ENCODE results near the gene RNF126.
"Not testable (repeated sequence)": the region's sequence is repeated elsewhere in the genome, so short reads cannot be mapped to it uniquely, and the experiment has no call there.

The RNF126 gene

DNA sequence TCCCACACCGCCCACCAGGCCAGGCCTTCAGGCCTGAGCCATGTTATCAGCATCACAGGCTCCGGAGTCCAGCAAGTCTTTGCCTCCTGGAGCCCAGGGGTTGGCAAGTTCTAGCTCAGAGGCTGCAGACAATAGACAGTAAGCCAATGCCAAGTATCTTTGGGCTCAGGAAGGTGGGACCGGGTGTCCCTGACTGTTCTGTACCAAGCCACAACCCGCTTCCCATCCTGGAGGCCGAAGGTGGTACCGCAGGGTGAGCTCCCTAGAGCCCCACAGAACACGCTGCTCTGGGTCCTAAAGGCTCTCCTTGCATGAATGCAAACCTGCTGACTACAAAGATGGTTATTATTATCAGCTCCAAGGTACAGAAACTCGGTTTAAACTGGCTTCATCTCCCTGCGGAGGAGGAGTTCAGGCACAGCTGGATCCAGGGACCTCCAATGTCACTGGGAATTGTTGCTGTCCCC, 7.6 kb upstream of the RNF126 start:
- Histone ChIP-seq H3K4me1 (ENCODE audit: control insufficient read depth, insufficient read depth, low read length) (peaks cover 1% of the 10 kb centered on the region), H3K4me3 (ENCODE audit: low read length) (no peak overlapping the region), H3K9me3 (ENCODE audit: control insufficient read depth, low read length) (no peaks in the 10 kb centered on the region), H3K9ac (ENCODE audit: low read length) (no peak overlapping the region), H3K27me3 (ENCODE audit: control insufficient read depth, insufficient read depth, low read length) (peaks cover 10% of the 10 kb centered on the region), H3K36me3 (ENCODE audit: control insufficient read depth, insufficient read depth, low read length) (no peaks in the 10 kb centered on the region)

DNA sequence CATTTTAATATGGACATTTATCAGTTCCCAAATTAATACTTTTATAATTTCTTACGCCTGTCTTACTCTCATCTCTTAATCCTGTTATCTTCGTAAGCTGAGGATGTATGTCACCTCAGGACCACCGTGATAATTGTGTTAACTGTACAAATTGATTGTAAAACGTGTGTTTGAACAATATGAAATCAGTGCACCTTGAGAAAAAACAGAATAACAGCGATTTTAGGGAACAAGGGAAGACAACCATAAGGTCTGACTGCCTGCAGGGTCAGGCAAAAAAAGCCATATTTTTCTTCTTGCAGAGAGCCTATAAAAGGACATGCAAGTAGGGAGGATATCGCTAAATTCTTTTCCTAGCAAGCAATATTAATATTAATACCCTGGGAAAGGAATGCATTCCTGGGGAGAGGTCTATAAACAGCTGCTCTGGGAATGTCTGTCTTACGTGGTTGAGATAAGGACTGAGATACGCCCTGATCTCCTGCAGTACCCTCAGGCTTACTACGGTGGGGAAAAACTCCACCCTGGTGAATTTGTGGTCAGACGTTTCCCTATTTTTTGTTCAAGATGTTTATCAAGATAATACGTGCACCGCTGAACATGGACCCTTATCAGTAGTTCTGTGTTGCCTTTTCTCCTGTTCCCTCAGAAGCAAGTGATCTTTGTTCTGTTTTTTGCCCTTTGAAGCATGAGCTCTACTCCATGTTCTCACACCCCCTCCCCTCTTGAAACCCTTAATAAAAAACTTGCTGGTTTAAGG, 5.8 kb upstream of the RNF126 start:
- not testable (repeated sequence) for H3K9ac ChIP-seq (ENCODE audit: low read length); H3K4me1 ChIP-seq (ENCODE audit: control insufficient read depth, insufficient read depth, low read length); H3K36me3 ChIP-seq (ENCODE audit: control insufficient read depth, insufficient read depth, low read length); H3K9me3 ChIP-seq (ENCODE audit: control insufficient read depth, low read length); H3K4me3 ChIP-seq (ENCODE audit: low read length); H3K27me3 ChIP-seq (ENCODE audit: control insufficient read depth, insufficient read depth, low read length)

DNA sequence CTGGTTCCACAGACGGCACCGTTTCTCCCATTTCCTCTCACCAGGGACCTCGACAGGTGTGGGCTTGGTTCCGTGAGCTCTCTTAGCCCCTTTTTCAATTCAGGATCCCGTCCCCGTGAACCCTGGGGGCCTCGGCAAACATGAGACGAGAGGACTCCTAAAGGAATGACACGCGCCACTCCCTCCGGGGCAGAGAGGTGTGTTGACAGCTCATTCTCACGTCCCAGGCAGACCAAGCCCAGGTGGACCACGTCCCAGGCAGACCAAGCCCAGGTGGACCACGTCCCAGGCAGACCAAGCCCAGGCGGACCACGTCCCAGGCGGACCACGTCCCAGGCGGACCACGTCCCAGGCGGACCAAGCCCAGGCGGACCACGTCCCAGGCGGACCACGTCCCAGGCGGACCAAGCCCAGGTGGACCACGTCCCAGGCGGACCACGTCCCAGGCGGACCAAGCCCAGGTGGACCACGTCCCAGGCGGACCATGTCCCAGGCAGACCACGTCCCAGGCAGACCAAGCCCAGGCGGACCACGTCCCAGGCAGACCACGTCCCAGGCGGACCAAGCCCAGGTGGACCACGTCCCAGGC, 4.1 kb upstream of the RNF126 start:
- not testable (repeated sequence) for H3K4me3 ChIP-seq (ENCODE audit: low read length); H3K9me3 ChIP-seq (ENCODE audit: control insufficient read depth, low read length); H3K27me3 ChIP-seq (ENCODE audit: control insufficient read depth, insufficient read depth, low read length); H3K36me3 ChIP-seq (ENCODE audit: control insufficient read depth, insufficient read depth, low read length); H3K9ac ChIP-seq (ENCODE audit: low read length)
- peaks cover 10% of the 10 kb centered on the region for H3K4me1 ChIP-seq (ENCODE audit: control insufficient read depth, insufficient read depth, low read length)

DNA sequence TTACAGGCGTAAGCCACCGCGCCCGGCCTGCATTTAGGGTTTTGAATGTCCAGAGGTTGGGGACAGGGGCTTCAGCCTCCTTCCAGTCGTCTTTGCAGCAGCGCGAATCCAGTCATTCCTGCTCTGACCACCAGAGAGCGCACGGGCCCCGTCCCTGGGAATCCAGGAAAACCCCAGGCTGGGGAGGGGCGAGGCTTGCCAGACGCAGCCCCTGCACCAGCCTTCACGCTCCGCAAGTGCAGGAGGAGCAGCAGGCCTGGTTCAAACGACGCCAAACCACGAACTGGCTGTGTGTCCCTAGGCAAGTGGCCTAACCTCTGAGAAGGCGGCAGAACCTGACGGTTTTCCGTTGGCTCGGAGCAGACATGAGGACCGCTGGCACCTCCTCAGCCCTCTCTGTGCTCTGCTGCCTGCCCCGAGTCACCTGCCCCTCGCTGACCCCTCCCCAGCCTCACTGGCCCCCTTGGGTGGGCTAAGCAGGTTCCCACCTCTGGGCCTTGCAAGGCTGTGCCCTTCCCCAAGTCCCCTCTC, 2.0 kb upstream of the RNF126 start:
- H3K4me1 ChIP-seq (ENCODE audit: control insufficient read depth, insufficient read depth, low read length): peaks cover 27% of the 10 kb centered on the region
- H3K4me3 ChIP-seq (ENCODE audit: low read length): no peak overlapping the region

GRCh38 chr19:663682-664117, 686 bp upstream of the RNF126 start:
- Histone ChIP-seq H3K4me3 (ENCODE audit: low read length) (peak overlapping the region; percentile 63), H3K9ac (ENCODE audit: low read length) (peak overlapping the region; percentile 68), H3K4me1 (ENCODE audit: control insufficient read depth, insufficient read depth, low read length) (peaks cover 39% of the 10 kb centered on the region), H3K9me3 (ENCODE audit: control insufficient read depth, low read length) (no peaks in the 10 kb centered on the region), H3K36me3 (ENCODE audit: control insufficient read depth, insufficient read depth, low read length) (no peaks in the 10 kb centered on the region), H3K27me3 (ENCODE audit: control insufficient read depth, insufficient read depth, low read length) (no peaks in the 10 kb centered on the region)

More for the DNA sequence above, 2.0 kb upstream of the RNF126 start:
- Histone ChIP-seq H3K9me3 (ENCODE audit: control insufficient read depth, low read length) (no peaks in the 10 kb centered on the region), H3K27me3 (ENCODE audit: control insufficient read depth, insufficient read depth, low read length) (no peaks in the 10 kb centered on the region), H3K36me3 (ENCODE audit: control insufficient read depth, insufficient read depth, low read length) (no peaks in the 10 kb centered on the region), H3K9ac (ENCODE audit: low read length) (peak overlapping the region; percentile 34)

DNA sequence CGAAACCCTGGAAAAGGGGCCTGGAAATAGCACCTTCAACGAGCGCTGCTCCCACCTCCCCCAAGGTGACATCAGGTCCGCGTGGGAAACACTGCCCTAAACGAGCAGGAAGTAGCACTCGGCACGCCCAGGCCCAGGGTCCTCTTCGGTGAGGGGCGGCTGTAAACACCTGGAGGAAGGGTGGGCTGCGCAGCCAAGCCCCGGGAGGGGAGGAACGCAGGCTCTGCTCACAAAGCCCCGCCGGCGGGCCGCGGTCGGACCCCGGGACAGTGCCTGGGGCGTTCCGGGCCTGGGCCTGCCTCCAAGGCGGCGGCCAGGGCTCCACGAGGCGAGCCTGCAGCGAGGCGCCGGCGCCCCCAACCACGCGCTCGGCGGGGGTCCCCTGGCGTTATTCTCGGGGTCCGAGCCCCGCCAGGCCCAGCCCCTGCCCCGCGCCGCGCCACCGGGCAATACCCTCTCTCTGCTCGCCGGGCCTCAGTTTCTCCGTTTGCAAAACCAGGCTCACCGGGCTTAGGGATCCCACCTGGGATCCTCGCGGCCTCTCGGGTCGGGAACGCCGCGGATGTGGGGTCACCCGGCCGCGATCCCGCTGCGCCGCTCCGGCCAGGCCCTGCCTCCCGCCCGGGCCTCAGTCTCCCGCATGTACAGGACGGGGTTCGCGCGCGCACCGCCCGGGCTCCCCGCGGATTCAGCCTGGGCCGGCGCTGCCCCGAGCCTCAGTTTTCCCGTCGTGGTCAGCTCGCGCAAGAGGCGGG, 630 bp downstream of the RNF126 start:
- H3K9me3 ChIP-seq (ENCODE audit: control insufficient read depth, low read length): no peaks in the 10 kb centered on the region
- peak overlapping the region; percentile 85 for H3K9ac ChIP-seq (ENCODE audit: low read length)
- H3K4me1 ChIP-seq (ENCODE audit: control insufficient read depth, insufficient read depth, low read length): peaks cover 50% of the 10 kb centered on the region
- no peaks in the 10 kb centered on the region for H3K27me3 ChIP-seq (ENCODE audit: control insufficient read depth, insufficient read depth, low read length)
- H3K4me3 ChIP-seq (ENCODE audit: low read length): peak overlapping the region; percentile 74
- no peaks in the 10 kb centered on the region for H3K36me3 ChIP-seq (ENCODE audit: control insufficient read depth, insufficient read depth, low read length)

- Histone ChIP-seq H3K4me3 (ENCODE audit: low read length) (peak overlapping the region; percentile 74), H3K4me1 (ENCODE audit: control insufficient read depth, insufficient read depth, low read length) (peaks cover 55% of the 10 kb centered on the region), H3K36me3 (ENCODE audit: control insufficient read depth, insufficient read depth, low read length) (no peaks in the 10 kb centered on the region)
Observed at GRCh38 chr19:661427-662196, 1.4 kb downstream of the RNF126 start.

GRCh38 chr19:660793-661426, 2.1 kb downstream of the RNF126 start:
- H3K9me3 ChIP-seq (ENCODE audit: control insufficient read depth, low read length): no peaks in the 10 kb centered on the region
- H3K4me3 ChIP-seq (ENCODE audit: low read length): peak overlapping the region; percentile 74
- peak overlapping the region; percentile 85 for H3K9ac ChIP-seq (ENCODE audit: low read length)
- H3K27me3 ChIP-seq (ENCODE audit: control insufficient read depth, insufficient read depth, low read length): no peaks in the 10 kb centered on the region
- H3K36me3 ChIP-seq (ENCODE audit: control insufficient read depth, insufficient read depth, low read length): no peaks in the 10 kb centered on the region
- H3K4me1 ChIP-seq (ENCODE audit: control insufficient read depth, insufficient read depth, low read length): peaks cover 55% of the 10 kb centered on the region

More at GRCh38 chr19:661427-662196, 1.4 kb downstream of the RNF126 start:
- Histone ChIP-seq H3K9me3 (ENCODE audit: control insufficient read depth, low read length) (no peaks in the 10 kb centered on the region), H3K27me3 (ENCODE audit: control insufficient read depth, insufficient read depth, low read length) (no peaks in the 10 kb centered on the region), H3K9ac (ENCODE audit: low read length) (peak overlapping the region; percentile 85)

DNA sequence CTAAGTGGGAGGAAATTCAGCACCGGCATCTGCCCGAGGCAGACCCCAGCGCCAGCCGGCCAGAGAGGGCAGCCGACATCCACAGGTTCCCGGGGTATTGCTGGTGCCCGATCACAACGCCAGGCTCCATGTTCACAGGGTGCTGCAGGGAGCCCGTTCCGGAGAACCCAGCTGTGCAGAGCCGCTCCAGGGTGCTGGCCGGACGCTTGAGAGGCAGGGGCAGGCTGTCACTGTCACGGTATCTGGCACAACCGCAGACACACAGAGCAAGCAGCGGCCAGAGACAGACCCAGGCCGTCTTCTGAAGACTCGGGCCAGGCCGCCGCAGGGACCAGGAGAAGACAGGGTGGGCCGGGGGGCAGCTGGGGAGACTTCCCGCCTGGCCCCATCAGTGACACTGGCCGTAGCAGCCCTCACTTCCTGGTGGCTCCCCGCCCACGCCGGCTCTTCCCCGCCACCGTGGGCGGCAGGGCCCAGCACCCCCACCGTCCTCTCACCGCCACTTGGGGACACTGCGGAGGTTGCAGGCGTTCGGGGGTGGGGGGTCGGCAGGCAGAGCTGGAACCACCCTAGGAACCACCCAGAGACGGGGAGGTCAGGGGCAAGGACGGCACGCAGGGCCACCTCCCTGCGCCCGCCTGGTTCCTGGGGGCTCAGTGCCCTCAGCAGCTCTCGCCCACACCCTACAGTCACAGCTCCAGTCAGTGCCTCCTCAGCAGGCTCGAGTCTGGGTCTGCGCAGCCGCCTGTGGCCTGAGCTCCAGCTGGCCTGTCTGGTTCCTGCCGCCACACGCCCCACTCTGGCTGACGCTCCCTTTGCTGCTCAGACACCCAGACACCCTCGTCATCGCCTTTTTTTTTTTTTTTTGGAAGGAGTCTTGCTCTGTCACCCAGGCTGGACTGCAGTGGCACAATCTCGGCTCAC, 3.8 kb downstream of the RNF126 start:
- H3K36me3 ChIP-seq (ENCODE audit: control insufficient read depth, insufficient read depth, low read length): no peaks in the 10 kb centered on the region
- peak overlapping the region; percentile 22 for H3K9ac ChIP-seq (ENCODE audit: low read length)
- no peaks in the 10 kb centered on the region for H3K27me3 ChIP-seq (ENCODE audit: control insufficient read depth, insufficient read depth, low read length)
- no peak overlapping the region for H3K4me3 ChIP-seq (ENCODE audit: low read length)
- H3K4me1 ChIP-seq (ENCODE audit: control insufficient read depth, insufficient read depth, low read length): peaks cover 50% of the 10 kb centered on the region
- no peaks in the 10 kb centered on the region for H3K9me3 ChIP-seq (ENCODE audit: control insufficient read depth, low read length)

- Histone ChIP-seq H3K9ac (ENCODE audit: low read length) (peak overlapping the region; percentile 22), H3K9me3 (ENCODE audit: control insufficient read depth, low read length) (no peaks in the 10 kb centered on the region), H3K4me1 (ENCODE audit: control insufficient read depth, insufficient read depth, low read length) (peaks cover 45% of the 10 kb centered on the region), H3K27me3 (ENCODE audit: control insufficient read depth, insufficient read depth, low read length) (no peaks in the 10 kb centered on the region), H3K4me3 (ENCODE audit: low read length) (no peak overlapping the region), H3K36me3 (ENCODE audit: control insufficient read depth, insufficient read depth, low read length) (no peaks in the 10 kb centered on the region)
Observed at GRCh38 chr19:658059-658839, 4.8 kb downstream of the RNF126 start.

Measured in mucosa of stomach (tissue), 1 donor.